ENCODE results near the gene LINC00237. TPM values are rescaled to one million over a fixed set of nuclear protein-coding genes. Genes with fewer than 3 reads are reported as not detected.
A peak's percentile ranks its signal among the peaks of the same experiment; 100 is the strongest.

The LINC00237 gene
- total and polyA plus RNA-seq, 10 donors = 0.05 TPM; not detected in 9

DNA sequence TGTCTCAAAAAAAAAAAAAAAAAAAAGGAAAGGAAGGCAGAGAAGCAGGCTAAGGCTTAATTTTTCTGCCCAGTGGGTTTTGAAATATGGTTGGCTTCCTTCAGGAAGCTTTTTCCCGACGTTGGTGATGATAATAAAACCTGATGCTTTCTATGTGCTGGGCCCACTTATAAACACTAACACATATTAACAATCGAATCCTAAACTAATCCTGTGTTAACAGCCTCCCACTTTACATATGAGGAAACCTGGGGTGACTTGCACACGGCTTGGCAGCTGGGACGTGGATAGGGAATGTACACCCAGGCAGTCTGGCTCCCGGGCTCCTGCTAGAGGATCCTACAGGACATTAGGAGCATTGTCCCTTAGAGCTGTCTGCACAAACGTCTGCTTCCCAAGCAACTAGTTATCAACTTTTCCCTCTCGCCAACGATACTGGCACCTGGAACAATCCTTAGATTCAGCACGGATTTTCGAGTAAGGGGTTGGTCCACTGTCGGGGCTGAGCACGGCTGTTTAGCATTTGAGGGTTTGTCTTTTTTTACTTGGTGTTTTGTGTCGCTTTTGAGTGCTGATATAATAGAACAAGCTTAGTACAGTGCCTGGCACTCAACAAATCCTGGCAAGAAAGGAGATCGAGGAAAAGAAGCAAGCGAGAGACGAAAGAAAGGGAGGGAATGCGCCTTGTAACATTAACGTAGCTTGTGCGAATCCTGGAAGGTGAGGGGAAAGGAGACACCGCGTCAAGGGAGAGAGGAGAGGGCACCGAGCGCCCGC is 19.1 kb upstream of the LINC00237 start:
- Histone ChIP-seq H3K27me3 (replicated peaks in 1 of 7) (no peaks in the 10 kb centered on the region), H3K4me1 (peaks cover 6 to 29% (median 15%) of the 10 kb centered on the region in 6 donors), H3K27ac (peak overlapping the region in 7 of 8 donors; percentile 71 to 93 (median 87)), H3K4me3 (peak overlapping the region; percentile 63 to 96 (median 80)), H3K36me3 (no peaks in the 10 kb centered on the region), H3K9me3 (no peaks in the 10 kb centered on the region)
- peak; percentile 82 for DNase-seq
- WGBS, 5 donors = 4 to 7% (median 6%) methylated on average over 24 to 25 of the region's 25 CpGs
- TF ChIP-seq, protein P1, sequence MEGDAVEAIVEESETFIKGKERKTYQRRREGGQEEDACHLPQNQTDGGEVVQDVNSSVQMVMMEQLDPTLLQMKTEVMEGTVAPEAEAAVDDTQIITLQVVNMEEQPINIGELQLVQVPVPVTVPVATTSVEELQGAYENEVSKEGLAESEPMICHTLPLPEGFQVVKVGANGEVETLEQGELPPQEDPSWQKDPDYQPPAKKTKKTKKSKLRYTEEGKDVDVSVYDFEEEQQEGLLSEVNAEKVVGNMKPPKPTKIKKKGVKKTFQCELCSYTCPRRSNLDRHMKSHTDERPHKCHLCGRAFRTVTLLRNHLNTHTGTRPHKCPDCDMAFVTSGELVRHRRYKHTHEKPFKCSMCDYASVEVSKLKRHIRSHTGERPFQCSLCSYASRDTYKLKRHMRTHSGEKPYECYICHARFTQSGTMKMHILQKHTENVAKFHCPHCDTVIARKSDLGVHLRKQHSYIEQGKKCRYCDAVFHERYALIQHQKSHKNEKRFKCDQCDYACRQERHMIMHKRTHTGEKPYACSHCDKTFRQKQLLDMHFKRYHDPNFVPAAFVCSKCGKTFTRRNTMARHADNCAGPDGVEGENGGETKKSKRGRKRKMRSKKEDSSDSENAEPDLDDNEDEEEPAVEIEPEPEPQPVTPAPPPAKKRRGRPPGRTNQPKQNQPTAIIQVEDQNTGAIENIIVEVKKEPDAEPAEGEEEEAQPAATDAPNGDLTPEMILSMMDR (IDR thresholded peaks at IDR 0.05 in 8 of 11, conservative IDR thresholded peaks at IDR 0.05 in 3 of 11) = no peak
- TF ChIP-seq POLR2A (IDR thresholded peaks at IDR 0.05) (no peak), POLR2AphosphoS5 (IDR thresholded peaks at IDR 0.05) (no peak)
- intact Hi-C loops (cut with DNase I; ENCODE audit: low total_unique reads) = no loop called here

DNA sequence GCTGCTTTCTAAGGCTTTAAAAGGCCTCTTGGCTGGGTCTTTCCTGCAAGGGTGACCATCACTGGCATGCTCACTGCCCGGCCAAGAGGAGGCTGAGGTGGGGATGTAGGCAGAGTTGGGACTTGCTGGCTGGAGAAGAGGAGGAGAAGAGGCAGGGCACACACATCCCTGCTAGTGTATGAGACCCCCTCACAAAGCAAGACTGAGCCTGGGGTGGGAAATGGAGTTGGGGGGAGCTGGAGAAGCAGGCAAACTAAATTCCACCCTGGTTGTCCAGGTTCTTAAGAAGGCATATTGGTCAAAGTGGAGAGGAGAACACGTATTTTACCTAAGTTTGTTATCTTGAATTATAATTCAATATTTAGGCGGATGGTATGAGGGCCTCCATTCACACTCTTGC is 18.0 kb upstream of the LINC00237 start:
- no peaks in the 10 kb centered on the region for H3K9me3 ChIP-seq
- TF ChIP-seq POLR2AphosphoS5 (IDR thresholded peaks at IDR 0.05) (no peak), POLR2A (IDR thresholded peaks at IDR 0.05) (no peak)
- TF ChIP-seq, protein P1 (IDR thresholded peaks at IDR 0.05 in 8 of 11, conservative IDR thresholded peaks at IDR 0.05 in 3 of 11) = no peak
- peaks cover 0 to 5% (median 0%) of the 10 kb centered on the region in 7 donors for H3K27me3 ChIP-seq (replicated peaks in 1 of 7)
- DNase-seq = no peak
- H3K4me3 ChIP-seq = no peak overlapping the region
- intact Hi-C loops (cut with DNase I; ENCODE audit: low total_unique reads) = no loop called here
- H3K36me3 ChIP-seq = no peaks in the 10 kb centered on the region
- WGBS, 5 donors = 94 to 98% (median 95%) methylated on average over 3 of the region's 3 CpGs
- H3K4me1 ChIP-seq = peaks cover 6 to 29% (median 15%) of the 10 kb centered on the region in 6 donors
- H3K27ac ChIP-seq = no peak overlapping the region

DNA sequence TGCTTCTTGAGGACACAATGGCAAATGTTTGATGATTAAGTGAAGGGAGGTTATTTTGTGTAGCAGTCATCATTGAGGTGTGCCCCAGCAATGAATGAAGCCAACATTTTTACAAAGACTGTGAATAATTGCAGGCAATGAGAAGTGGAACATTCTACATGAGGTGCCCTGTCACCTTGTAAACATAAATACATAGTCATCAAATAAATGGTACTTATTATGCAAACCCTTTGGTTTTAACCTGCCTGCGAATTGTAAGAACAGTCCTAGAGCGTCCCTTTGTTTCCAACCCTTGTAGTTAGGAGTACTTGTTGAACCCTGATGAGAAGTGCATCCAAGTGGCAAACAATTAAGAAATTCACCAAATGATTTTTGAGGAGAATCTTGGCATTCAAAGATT is 12.6 kb upstream of the LINC00237 start:
- Histone ChIP-seq H3K27ac (no peak overlapping the region), H3K4me1 (no peaks in the 10 kb centered on the region), H3K36me3 (no peaks in the 10 kb centered on the region), H3K4me3 (no peak overlapping the region), H3K27me3 (replicated peaks in 1 of 7) (peaks cover 0 to 35% (median 0%) of the 10 kb centered on the region in 7 donors), H3K9me3 (no peaks in the 10 kb centered on the region)
- 94 to 96% (median 94%) methylated on average over 2 of the region's 2 CpGs for WGBS, 5 donors
- no peak for TF ChIP-seq POLR2A (IDR thresholded peaks at IDR 0.05)
- TF ChIP-seq, protein P1 (IDR thresholded peaks at IDR 0.05 in 8 of 11, conservative IDR thresholded peaks at IDR 0.05 in 3 of 11) = no peak
- no peak for TF ChIP-seq POLR2AphosphoS5 (IDR thresholded peaks at IDR 0.05)
- intact Hi-C loops (cut with DNase I; ENCODE audit: low total_unique reads) = no loop called here
- DNase-seq = no peak

DNA sequence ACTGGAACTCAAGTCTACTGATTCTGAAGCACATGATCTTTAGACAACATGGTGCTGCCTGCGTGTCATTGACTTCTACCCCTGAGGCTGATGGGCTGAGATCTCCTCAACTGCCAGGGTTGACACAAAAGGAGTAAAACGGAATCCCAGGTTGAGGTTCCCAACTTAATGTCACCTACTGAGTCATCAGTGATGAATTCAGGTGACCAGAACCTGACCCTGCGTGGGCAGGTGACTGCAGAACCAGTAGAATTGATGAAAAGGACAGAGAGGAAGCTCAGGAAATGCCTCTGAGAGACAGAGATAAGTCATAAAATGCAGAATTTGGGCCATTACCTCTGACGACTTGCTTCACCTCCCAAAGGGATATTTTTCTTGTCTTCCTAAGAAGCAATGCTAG is 12.0 kb upstream of the LINC00237 start:
- 55 to 59% (median 57%) methylated on average over 4 of the region's 4 CpGs for WGBS, 5 donors
- H3K27ac ChIP-seq = no peak overlapping the region

More for the DNA sequence above, 12.0 kb upstream of the LINC00237 start:
- Histone ChIP-seq H3K9me3 (no peaks in the 10 kb centered on the region), H3K27me3 (replicated peaks in 1 of 7) (peaks cover 0 to 38% (median 0%) of the 10 kb centered on the region in 7 donors), H3K4me1 (no peaks in the 10 kb centered on the region), H3K36me3 (no peaks in the 10 kb centered on the region), H3K4me3 (no peak overlapping the region)
- intact Hi-C loops (cut with DNase I; ENCODE audit: low total_unique reads) = no loop called here
- no peak for DNase-seq
- TF ChIP-seq POLR2AphosphoS5 (IDR thresholded peaks at IDR 0.05) (no peak), POLR2A (IDR thresholded peaks at IDR 0.05) (no peak)
- TF ChIP-seq, protein P1 (IDR thresholded peaks at IDR 0.05 in 8 of 11, conservative IDR thresholded peaks at IDR 0.05 in 3 of 11) = no peak
